ENCODE measurements around the gene GALM. TPM values are rescaled to one million over a fixed set of nuclear protein-coding genes. Genes with fewer than 3 reads are reported as not detected.
A peak's percentile ranks its signal among the peaks of the same experiment; 100 is the strongest.

Gene GALM
- polyA plus RNA-seq, 1 experiment = 10.1 TPM

GRCh38 chr2:38745267-38745666 is 79.4 kb downstream of the GALM start:
- peaks cover 21% of the 10 kb centered on the region for H3K36me3 ChIP-seq (ENCODE audit: control insufficient read depth, insufficient read depth, low read length)
- H3K4me3 ChIP-seq (ENCODE audit: low read depth, low read length) = no peak overlapping the region
- ChIA-PET CTCF (interaction anchor here (1.6 kb wide), 1 partner anchor 164 kb away, joined by 4 read pairs; no protein-coding TSS in a partner anchor), POLR2A (no interaction called here)
- no peak for TF ChIP-seq CTCF (IDR thresholded peaks at IDR 0.05; ENCODE audit: insufficient read depth, low read depth, low read length)
- no peak for DNase-seq (ENCODE audit: low read depth)
- no peaks in the 10 kb centered on the region for H3K27me3 ChIP-seq (ENCODE audit: control insufficient read depth, insufficient read depth, low read length)

DNA sequence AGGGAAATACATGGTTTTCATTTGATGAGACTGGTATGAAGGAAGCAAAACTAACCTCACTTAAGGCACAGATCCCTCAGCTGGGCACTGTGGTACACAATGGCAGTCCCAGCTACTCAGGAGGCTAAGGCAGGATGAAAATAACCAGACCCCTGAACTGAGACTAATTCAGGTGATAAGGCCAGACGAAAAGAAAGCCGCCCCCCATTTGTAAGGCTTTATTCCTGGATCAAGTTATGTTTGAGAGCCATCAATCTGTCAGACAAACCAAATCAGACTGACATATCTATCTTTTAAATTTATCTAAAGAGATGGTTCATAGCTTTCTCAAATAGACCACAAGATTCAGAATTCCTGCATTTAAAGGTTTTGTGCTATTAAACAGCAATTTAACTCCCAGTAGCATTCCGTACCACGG is 81.1 kb downstream of the GALM start:
- peaks cover 21% of the 10 kb centered on the region for H3K36me3 ChIP-seq (ENCODE audit: control insufficient read depth, insufficient read depth, low read length)
- no peak for TF ChIP-seq CTCF (IDR thresholded peaks at IDR 0.05; ENCODE audit: insufficient read depth, low read depth, low read length)
- ChIA-PET POLR2A (interaction anchor here (0.6 kb wide), 1 partner anchor 29 kb away, joined by 7 read pairs; no protein-coding TSS in a partner anchor), CTCF (interaction anchor here (0.6 to 1.6 kb wide), 5 partner anchors 165 to 495 kb away, joined by 3 to 8 read pairs (median 3); no protein-coding TSS in a partner anchor)
- no peak overlapping the region for H3K4me3 ChIP-seq (ENCODE audit: low read depth, low read length)
- H3K27me3 ChIP-seq (ENCODE audit: control insufficient read depth, insufficient read depth, low read length) = no peaks in the 10 kb centered on the region
- no peak for DNase-seq (ENCODE audit: low read depth)

- CTCF ChIA-PET = interaction anchor here (0.5 to 1.7 kb wide), 10 partner anchors 8 to 496 kb away, joined by 3 to 8 read pairs (median 4); no protein-coding TSS in a partner anchor
- DNase-seq (ENCODE audit: low read depth) = no peak
- TF ChIP-seq CTCF (IDR thresholded peaks at IDR 0.05; ENCODE audit: insufficient read depth, low read depth, low read length) = no peak
- no peaks in the 10 kb centered on the region for H3K27me3 ChIP-seq (ENCODE audit: control insufficient read depth, insufficient read depth, low read length)
- H3K36me3 ChIP-seq (ENCODE audit: control insufficient read depth, insufficient read depth, low read length) = peaks cover 21% of the 10 kb centered on the region
- POLR2A ChIA-PET = no interaction called here
- H3K4me3 ChIP-seq (ENCODE audit: low read depth, low read length) = no peak overlapping the region
Measured at GRCh38 chr2:38747819-38748218, 81.9 kb downstream of the GALM start.

- Histone ChIP-seq H3K36me3 (ENCODE audit: control insufficient read depth, insufficient read depth, low read length) (peaks cover 19% of the 10 kb centered on the region), H3K27me3 (ENCODE audit: control insufficient read depth, insufficient read depth, low read length) (no peaks in the 10 kb centered on the region), H3K4me3 (ENCODE audit: low read depth, low read length) (no peak overlapping the region)
- no peak for TF ChIP-seq CTCF (IDR thresholded peaks at IDR 0.05; ENCODE audit: insufficient read depth, low read depth, low read length)
- ChIA-PET POLR2A (no interaction called here), CTCF (interaction anchor here (0.5 to 1.7 kb wide), 7 partner anchors 9 to 433 kb away, joined by 3 to 8 read pairs (median 4); no protein-coding TSS in a partner anchor)
- no peak for DNase-seq (ENCODE audit: low read depth)
Measured at GRCh38 chr2:38748391-38748790, 82.5 kb downstream of the GALM start.

DNA sequence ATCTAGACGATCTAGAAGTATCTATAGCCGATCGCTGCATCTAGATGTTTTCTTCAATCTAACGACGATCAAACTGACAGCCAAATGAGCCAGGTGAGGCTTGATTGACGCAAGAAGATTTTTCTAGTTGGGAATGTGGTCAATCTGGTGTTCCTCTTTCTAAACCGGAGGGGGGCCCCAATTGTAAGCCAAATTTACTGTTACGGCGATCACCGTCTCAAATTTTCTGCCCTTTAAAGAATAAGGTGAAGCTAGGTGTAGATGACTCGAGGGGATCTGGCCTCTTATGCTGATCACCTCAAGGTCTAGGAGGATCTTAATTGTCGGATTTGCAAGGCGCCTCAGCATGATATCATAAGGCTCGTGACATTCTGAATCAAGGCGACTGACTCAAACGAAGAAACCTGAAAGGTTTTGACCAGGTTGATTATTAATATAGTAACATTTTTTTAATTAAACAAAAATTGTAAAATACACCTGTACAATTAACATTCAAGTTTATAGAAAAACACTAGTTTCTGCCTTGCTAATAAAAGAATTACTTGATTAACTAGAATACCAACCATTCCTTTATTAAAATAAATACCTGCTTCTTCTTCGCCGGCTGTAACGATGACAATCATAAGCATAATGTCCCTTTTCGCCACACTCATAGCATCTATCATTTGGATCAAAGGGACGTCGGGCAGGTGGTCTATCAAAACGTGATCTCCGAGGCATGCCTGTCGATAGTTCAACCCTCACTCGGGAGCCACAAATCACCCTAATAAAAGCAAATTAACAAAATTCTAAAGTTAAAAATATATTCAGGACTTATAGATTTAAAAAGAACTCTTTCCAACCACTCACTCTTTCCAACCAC is 83.3 kb downstream of the GALM start:
- TF ChIP-seq CTCF (IDR thresholded peaks at IDR 0.05; ENCODE audit: insufficient read depth, low read depth, low read length) = no peak
- Histone ChIP-seq H3K36me3 (ENCODE audit: control insufficient read depth, insufficient read depth, low read length) (peaks cover 19% of the 10 kb centered on the region), H3K4me3 (ENCODE audit: low read depth, low read length) (peak overlapping the region; percentile 99), H3K27me3 (ENCODE audit: control insufficient read depth, insufficient read depth, low read length) (no peaks in the 10 kb centered on the region)
- POLR2A ChIA-PET = no interaction called here
- CTCF ChIA-PET = interaction anchor here (1.6 to 1.7 kb wide), 3 partner anchors 9 to 193 kb away, joined by 4 read pairs; no protein-coding TSS in a partner anchor
- no peak for DNase-seq (ENCODE audit: low read depth)

All from BJ (cell line).